HG02588 (cell line): ENCODE measurements around the gene PAN3.

ENCODE experiments used
- ATAC-seq: cut with Tn5 transposase; IDR thresholded peaks from one replicate; pipeline ENCODE4 v1.9.1; 2021; ENCODE audit warnings: mild to moderate bottlenecking, moderate library complexity; ENCODE audit not compliant: unreplicated experiment

Gene PAN3

DNA sequence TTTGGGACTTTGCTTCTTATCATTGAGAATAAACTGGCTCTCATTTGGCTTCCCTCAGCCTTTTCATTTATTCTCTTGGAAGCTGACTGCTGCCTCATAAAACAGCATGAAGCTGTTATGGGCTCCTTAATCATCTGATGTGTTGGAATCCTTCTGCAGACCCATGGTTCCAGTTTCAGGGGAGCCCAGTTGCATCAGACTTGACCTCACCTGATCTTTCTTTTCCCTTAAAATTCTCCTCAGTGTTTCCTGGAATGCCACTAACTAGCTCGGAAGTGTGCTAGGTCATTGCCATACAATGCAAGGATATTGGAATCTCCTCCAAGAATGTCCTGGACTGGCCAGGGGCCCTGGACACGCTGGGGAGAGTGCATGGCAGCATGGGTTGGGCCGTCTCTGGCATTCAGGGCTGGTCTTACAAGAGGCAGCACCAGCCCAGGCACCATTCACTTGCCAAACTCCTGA is 197.9 kb downstream of the PAN3 start:
- no peak for ATAC-seq

DNA sequence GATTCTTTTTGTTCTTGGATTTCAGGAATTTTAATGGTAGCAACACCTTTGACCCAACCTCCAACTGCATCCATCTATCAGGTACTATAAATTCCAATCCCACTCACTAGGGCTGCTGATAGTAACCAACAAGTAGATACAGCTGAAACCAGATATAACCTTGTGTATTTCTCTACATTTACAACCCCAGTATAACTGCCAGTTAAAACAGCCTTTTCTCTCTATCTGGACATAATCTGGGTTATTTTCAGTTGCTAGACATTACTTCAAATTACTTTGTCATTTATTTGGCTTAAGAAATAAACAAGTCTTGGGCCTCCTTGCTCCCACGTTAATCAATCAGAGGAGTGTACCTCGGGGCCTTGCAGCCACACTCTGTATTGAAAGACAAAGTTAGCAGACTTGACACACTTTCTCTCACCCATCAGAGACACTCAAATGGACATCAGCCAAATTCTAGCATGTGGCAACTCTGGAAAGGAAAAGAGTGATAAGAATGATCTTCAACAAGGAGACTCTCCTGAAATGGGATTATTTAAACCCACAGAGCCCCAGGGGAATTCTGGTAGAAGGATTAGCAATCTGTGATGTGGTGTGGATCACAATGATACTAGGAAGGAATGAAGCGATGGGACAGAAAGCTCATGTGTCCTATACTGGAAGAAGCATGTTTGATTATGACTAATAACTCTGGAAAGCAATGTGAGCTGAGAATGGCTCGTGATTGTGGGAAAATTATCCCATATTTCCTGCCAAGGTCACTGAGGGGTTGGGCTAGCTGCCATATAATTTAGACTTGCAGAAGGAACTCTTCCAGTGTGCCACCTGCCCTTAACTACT is 199.0 kb downstream of the PAN3 start:
- ATAC-seq, result no peak

DNA sequence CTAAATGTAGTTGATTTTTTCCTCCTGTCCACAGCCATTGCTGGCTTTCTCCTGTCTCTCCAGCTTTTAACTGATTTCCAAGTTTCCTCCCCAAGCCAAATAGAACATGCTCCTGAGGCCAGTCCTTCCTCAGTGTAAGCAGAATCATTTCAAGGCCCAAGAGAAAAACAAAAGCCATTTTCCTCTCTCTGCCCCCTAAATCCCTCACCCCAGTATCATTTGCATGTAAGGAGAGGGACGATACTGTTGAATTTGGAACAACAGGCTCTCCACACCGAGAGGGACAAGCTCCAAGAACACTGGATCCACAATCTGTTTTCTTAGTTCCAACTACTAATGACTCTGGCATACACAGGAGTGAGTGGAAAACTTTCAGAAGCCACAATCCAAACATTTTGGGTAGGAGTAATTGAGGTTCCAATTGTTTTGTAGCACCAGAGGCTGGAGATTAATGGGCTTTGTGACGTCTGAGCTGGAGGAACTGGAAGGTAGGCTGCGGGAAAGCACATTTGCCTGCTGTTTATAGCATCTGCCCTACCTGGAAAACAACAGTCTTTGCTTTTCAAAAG is 199.7 kb downstream of the PAN3 start:
- ATAC-seq, result no peak

DNA sequence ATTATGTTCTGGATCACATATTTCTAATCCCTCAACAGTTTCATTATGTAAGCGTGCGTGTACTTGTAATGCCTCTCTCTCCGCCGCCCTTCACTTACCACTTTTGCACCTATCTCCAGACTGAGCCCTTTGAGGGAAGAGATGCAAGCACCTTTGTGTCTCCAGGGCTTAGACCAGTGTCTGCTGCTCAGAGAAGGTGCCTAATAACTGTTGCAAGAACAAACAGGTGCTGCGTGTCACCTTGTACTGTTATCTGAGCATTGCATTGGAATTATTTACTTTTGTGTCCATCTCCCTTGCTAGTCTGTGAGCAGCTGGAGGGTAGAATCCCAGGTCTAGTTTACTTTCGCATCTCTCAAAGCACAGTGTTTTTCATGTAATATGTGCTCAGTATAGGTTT is 200.4 kb downstream of the PAN3 start:
- no peak for ATAC-seq

DNA sequence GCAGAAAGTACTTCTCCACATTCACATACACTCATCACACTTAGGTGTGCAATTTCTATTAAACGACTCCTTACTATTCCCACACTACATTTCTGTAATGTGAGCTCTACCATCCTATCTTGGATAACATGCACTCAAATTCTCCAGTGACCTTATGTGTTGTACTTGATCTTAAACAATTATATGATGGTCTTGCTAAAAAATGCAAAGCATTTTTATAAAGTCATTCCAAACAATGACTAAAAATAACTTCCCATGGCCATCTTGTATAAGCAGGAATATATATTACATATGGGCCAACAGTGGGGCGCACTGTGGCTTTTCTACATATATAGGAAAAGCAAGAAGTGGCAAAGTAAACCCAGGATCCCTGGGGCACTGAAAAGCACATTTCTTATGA is 201.1 kb downstream of the PAN3 start:
- ATAC-seq, result no peak

DNA sequence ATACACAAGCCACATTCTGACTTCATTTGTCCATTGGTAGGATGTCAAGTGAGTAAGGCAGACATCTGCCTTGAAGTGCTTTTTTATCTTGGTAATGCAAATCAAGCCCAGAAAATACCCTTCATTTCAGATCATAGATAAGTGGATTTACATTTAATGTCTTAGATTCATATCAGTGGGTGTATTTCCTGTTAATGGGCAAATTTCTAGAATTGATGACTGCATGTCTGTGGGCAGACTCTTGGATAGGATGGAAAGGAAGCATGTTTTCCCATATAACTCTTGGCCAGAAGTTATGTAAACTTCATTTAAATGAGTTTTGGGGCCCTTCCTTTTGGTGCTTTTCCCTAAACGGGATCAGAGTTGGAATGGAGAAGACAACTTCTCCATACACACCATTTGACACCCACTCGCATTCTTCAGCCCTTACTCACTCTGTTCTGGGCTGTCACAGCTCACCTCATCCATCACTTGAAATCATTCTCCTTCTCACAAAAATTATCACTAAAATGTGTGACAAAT is 202.0 kb downstream of the PAN3 start:
- no peak for ATAC-seq

DNA sequence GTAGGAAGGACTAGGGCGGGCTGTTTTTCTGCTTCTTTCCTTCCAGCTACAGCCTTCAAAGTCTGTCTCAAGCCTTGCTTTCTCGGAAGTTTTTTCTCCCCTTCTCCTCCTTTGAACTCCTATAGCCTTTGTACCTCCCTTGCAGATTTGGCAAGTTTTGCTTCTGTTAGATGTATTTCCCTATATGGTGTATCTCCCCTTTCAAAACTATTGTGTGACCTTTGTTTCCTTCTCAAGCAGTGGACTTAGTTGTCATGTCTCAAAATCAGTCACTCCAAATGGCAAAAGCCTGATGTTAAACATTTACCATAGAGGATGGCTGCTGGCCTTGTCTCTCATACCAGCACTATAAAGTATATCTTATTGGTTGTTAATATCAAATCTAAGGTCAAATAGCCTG is 203.9 kb downstream of the PAN3 start:
- no peak for ATAC-seq

DNA sequence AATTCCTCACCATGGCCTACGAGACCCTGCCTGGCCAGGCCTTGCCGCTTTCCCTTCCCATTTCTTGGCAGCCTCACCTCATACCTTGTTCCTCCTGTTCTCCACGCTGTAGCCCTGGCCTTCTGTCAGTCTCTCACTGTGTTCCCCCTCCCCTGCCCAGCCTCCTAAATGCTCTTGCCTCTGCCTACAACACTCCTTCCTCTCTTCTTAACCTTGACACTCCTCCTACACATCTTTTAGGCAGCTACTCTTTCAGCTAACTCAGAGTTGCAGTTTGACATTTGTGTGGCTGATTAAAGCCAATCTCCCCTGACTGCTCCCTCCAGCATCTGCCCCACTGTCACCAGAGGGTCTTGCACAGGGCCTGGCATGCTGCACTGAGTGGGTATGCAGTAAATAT is 205.8 kb downstream of the PAN3 start:
- ATAC-seq, result no peak
